Astrocyte (in vitro differentiated cells and primary cell): ENCODE data around the gene C11orf52.

Source experiments
- CTCF ChIP-seq: IDR thresholded peaks from 2 replicates; pipeline ENCODE4 v1.5.1; 2011; ENCODE audit warnings: low read depth, mild to moderate bottlenecking, inconsistent platforms, low read length, moderate library complexity; ENCODE audit not compliant: insufficient read depth
- EZH2 ChIP-seq: IDR thresholded peaks from 2 replicates; pipeline ENCODE4 v1.6.1; 2012; ENCODE audit warnings: mild to moderate bottlenecking, low read length, inconsistent platforms; ENCODE audit not compliant: insufficient read depth

GRCh38 chr11:111942829-111943228 is 24.1 kb downstream of the C11orf52 start:
- no peak for TF ChIP-seq CTCF
- TF ChIP-seq EZH2: no peak
